ENCODE data around the gene TLX1. TPM values are rescaled to one million over a fixed set of nuclear protein-coding genes. Genes with fewer than 3 reads are reported as not detected.

Gene TLX1
- total and polyA plus RNA-seq, 9 of the 15 experiments (the other 6 are each of a cell fraction or from before 2014, with no cell fraction given) = 0.03 to 3.3 (median 0.19) TPM; not detected in 1

- no peak for TF ChIP-seq REST (IDR thresholded peaks at IDR 0.05; ENCODE audit: borderline replicate concordance)
- TF ChIP-seq REST (CRISPR knock-in tag; IDR thresholded peaks at IDR 0.05; ENCODE audit: low read depth) = no peak
- TF ChIP-seq TCF7L2 (IDR thresholded peaks at IDR 0.05; ENCODE audit: low read depth, low read length) = no peak
Measured at GRCh38 chr10:101176577-101176976, 45.5 kb downstream of the TLX1 start (continued).
